K562 (cell line): ENCODE results near the gene HSF5. TPM values are rescaled to one million over a fixed set of nuclear protein-coding genes. Genes with fewer than 3 reads are reported as not detected.

Source experiments
- HDAC3 ChIP-seq: fragments of 450-650 bp; IDR thresholded peaks from 2 replicates; pipeline ENCODE4 v1.6.1; 2018; ENCODE audit warnings: borderline replicate concordance, mild to moderate bottlenecking, moderate library complexity; ENCODE audit not compliant: partially characterized antibody
- JUND ChIP-seq, 2 experiments: IDR thresholded peaks; 2 replicates in 1 of 2; 3 replicates in 1 of 2; pipeline ENCODE4 v1.6.1; 2011; ENCODE audit warnings: borderline replicate concordance in 2 of 2, low read depth in 2 of 2, low read length in 2 of 2, improper control_type of control experiment in 1 of 2, missing biosample characterization in 1 of 2, missing genetic modification characterization in 1 of 2, missing genetic modification reagents in 1 of 2
- NFATC3 ChIP-seq: fragments of 450-650 bp; IDR thresholded peaks from 2 replicates; pipeline ENCODE4 v1.6.1; 2017; ENCODE audit warnings: mild to moderate bottlenecking
- OTX1 ChIP-seq: fragments of 450-650 bp; formaldehyde crosslinking; IDR thresholded peaks from 2 replicates; pipeline ENCODE4 v1.4.0; 2022; ENCODE audit warnings: mild to moderate bottlenecking
- PHTF2 ChIP-seq: fragments of 250-450 bp; sonication (Bioruptor Pico); IDR thresholded peaks from 2 replicates; pipeline ENCODE4 v1.5.0; 2021; ENCODE audit warnings: mild to moderate bottlenecking
- SIX5 ChIP-seq, 2 experiments: IDR thresholded peaks; 2 replicates each; pipeline ENCODE4 v1.6.1; 2011; ENCODE audit warnings: low read length in 2 of 2, borderline replicate concordance in 1 of 2, low read depth in 1 of 2, mild to moderate bottlenecking in 1 of 2, moderate library complexity in 1 of 2; ENCODE audit not compliant: insufficient read depth in 1 of 2
- ZFPM2 ChIP-seq: fragments of 250-450 bp; sonication (Bioruptor Pico); IDR thresholded peaks from 2 replicates; pipeline ENCODE4 v1.5.1; 2022; ENCODE audit warnings: mild to moderate bottlenecking
- ZMIZ1 ChIP-seq, 2 experiments: fragments of 150-350 bp in 1 of 2; IDR thresholded peaks; 2 replicates each; pipeline ENCODE4 v1.6.1; 2012 to 2016; ENCODE audit warnings: low read depth in 2 of 2, low read length in 2 of 2, mild to moderate bottlenecking in 1 of 2, moderate library complexity in 1 of 2
- ZNF436 ChIP-seq: fragments of 250-450, 450-650 bp; sonication (Bioruptor Pico); formaldehyde crosslinking; IDR thresholded peaks from 2 replicates; pipeline ENCODE4 v1.7.0; 2020; ENCODE audit warnings: mild to moderate bottlenecking
- ZNF609 ChIP-seq: sonication (generic); formaldehyde crosslinking; IDR thresholded peaks from 2 replicates; pipeline ENCODE4 v1.8.1; 2023; ENCODE audit warnings: missing genetic modification reagents, mild to moderate bottlenecking, borderline replicate concordance
- ZNF668 ChIP-seq: fragments of 250-450 bp; sonication (Bioruptor Pico); IDR thresholded peaks from 2 replicates; pipeline ENCODE4 v1.8.0; 2022; ENCODE audit warnings: mild to moderate bottlenecking, inconsistent platforms
- polyA plus RNA-seq, 8 experiments: library from polyadenylated mRNA; depleted of rRNA in 4 of 8; stranded (reverse) in 5 of 8; unstranded in 3 of 8; fragments of >200 nt; fragmentation: Nextera tagmentation in 2 of 8; fragmentation: Illumina TruSeq in 1 of 8; extraction: Ambion mirVana in 2 of 8; extraction: Trizol in 1 of 8; gene quantifications; 2 replicates each; pipeline versions ENCODE4 v1.2.1 to v1.2.3, GENCODE V29; 2011 to 2014; ENCODE audit warnings: inconsistent platforms in 1 of 8, missing spikeins in 1 of 8
- total RNA-seq, 7 experiments: library from RNA; depleted of rRNA in 6 of 7; stranded (reverse); fragments of >200 nt in 6 of 7; fragmentation: Illumina TruSeq in 2 of 7; extraction: Trizol in 2 of 7; gene quantifications; 2 replicates each; pipeline versions ENCODE4 v1.2.1 to v1.2.3, GENCODE V29; 2011 to 2021; ENCODE audit warnings: low replicate concordance in 1 of 7
- TF ChIP-seq, protein P1 (sequence below), 2 experiments: fragments of 200-800 bp in 1 of 2; sonication (Bioruptor generic) in 1 of 2; sonication (generic) in 1 of 2; formaldehyde crosslinking in 1 of 2; IDR thresholded peaks in 1 of 2; conservative IDR thresholded peaks in 1 of 2; 2 replicates each; pipeline versions ENCODE4 v1.5.0 to v1.6.1; 2016 to 2020; ENCODE audit warnings: missing compliant biosample characterization in 1 of 2, missing genetic modification characterization in 1 of 2, missing genetic modification reagents in 1 of 2
- TF ChIP-seq, protein P2 (sequence below), 2 experiments: IDR thresholded peaks; 2 replicates each; pipeline ENCODE4 v1.6.1; 2011; ENCODE audit warnings: borderline replicate concordance in 1 of 2, control low read depth in 1 of 2, low read depth in 1 of 2, low read length in 1 of 2, mild to moderate bottlenecking in 1 of 2, mixed read lengths in 1 of 2, moderate library complexity in 1 of 2; ENCODE audit not compliant: insufficient read depth in 1 of 2, insufficient read length in 1 of 2, poor library complexity in 1 of 2, severe bottlenecking in 1 of 2; ENCODE audit errors: extremely low read depth in 1 of 2

The HSF5 gene
- total and polyA plus RNA-seq, 9 of the 15 experiments (the other 6 are each of a cell fraction or from before 2014, with no cell fraction given) = 0.04 TPM; not detected in 8

GRCh38 chr17:58417300-58418092 lies 70.7 kb downstream of the HSF5 start, which contains the start of gene RNF43 (continued):
- no peak for TF ChIP-seq NFATC3
- TF ChIP-seq ZNF609 (CRISPR knock-in tag) = no peak
- TF ChIP-seq, protein P1, sequence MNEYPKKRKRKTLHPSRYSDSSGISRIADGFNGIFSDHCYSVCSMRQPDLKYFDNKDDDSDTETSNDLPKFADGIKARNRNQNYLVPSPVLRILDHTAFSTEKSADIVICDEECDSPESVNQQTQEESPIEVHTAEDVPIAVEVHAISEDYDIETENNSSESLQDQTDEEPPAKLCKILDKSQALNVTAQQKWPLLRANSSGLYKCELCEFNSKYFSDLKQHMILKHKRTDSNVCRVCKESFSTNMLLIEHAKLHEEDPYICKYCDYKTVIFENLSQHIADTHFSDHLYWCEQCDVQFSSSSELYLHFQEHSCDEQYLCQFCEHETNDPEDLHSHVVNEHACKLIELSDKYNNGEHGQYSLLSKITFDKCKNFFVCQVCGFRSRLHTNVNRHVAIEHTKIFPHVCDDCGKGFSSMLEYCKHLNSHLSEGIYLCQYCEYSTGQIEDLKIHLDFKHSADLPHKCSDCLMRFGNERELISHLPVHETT (CRISPR knock-in tag; conservative IDR thresholded peaks at IDR 0.05 in 1 of 2, IDR thresholded peaks at IDR 0.05 in 1 of 2) = no peak
- no peak for TF ChIP-seq PHTF2 (CRISPR knock-in tag)
- no peak for TF ChIP-seq ZNF668
- peak; percentile 81 for TF ChIP-seq JUND (IDR thresholded peaks at IDR 0.05; ENCODE audit: borderline replicate concordance, low read depth, low read length)
- TF ChIP-seq JUND (tag; IDR thresholded peaks at IDR 0.05; ENCODE audit: borderline replicate concordance, low read depth, low read length) = peak; percentile 59; the same call in 1 of the 3 replicates
- TF ChIP-seq ZNF436 = no peak
- TF ChIP-seq, protein P2, sequence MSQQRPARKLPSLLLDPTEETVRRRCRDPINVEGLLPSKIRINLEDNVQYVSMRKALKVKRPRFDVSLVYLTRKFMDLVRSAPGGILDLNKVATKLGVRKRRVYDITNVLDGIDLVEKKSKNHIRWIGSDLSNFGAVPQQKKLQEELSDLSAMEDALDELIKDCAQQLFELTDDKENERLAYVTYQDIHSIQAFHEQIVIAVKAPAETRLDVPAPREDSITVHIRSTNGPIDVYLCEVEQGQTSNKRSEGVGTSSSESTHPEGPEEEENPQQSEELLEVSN (IDR thresholded peaks at IDR 0.05; ENCODE audit: borderline replicate concordance in 1 of 2, extremely low read depth in 1 of 2, insufficient read depth in 1 of 2, insufficient read length in 1 of 2, low read depth in 1 of 2, low read length in 1 of 2, poor library complexity in 1 of 2, severe bottlenecking in 1 of 2) = peak in 1 of 2 experiments; percentile 35
- TF ChIP-seq ZFPM2 (CRISPR knock-in tag) = no peak
- TF ChIP-seq OTX1 = no peak
- no peak for TF ChIP-seq HDAC3
- no peak for TF ChIP-seq SIX5 (IDR thresholded peaks at IDR 0.05; ENCODE audit: borderline replicate concordance in 1 of 2, insufficient read depth in 1 of 2, low read depth in 1 of 2, low read length in 2 of 2)
- 0 out of 4 replicates have a peak, but pooled peaks of 1 of the 2 experiments have one; percentile 62 for TF ChIP-seq ZMIZ1 (IDR thresholded peaks at IDR 0.05; ENCODE audit: low read depth in 2 of 2, low read length in 2 of 2)
